Gastrocnemius medialis (tissue), 4 donors: ENCODE measurements around the gene LAMTOR3.

Source experiments
- POLR2A ChIP-seq, 2 donors: fragments of 450-650 bp; IDR thresholded peaks; one replicate each; pipeline ENCODE4 v1.6.1; 2017; ENCODE audit warnings: antibody characterized with exemption in 2 of 2, mild to moderate bottlenecking in 2 of 2, moderate library complexity in 2 of 2
- TF ChIP-seq, protein P1 (sequence below), 5 experiments: fragments of 450-650 bp in 3 of 5; fragments of 200-600 bp in 2 of 5; sonication (generic) in 2 of 5; IDR thresholded peaks in 4 of 5; conservative IDR thresholded peaks in 1 of 5; 1 replicate in 4 of 5; 2 replicates in 1 of 5; pipeline ENCODE4 v1.5.1; 2016 to 2019; ENCODE audit warnings: antibody characterized with exemption in 5 of 5, mild to moderate bottlenecking in 3 of 5, moderate library complexity in 3 of 5

DNA sequence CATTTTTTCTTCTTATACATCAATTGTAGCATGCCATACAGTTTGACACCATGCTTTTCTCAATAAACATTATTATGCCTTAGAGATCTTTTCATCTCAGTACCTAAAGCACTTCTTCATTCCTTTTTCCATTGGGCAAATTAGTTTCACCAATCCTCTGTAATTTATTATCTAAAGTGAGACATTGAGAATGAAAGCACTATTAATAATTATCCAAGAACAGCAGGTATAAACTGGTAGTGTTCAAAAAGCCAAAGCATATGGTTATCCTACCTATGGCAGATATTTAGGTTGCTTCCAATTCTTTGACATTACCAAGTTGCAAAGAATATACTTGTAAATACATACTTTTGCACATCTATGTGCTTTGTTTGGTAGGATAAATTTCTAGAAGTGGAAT, 15.6 kb downstream of the LAMTOR3 start:
- TF ChIP-seq POLR2A (IDR thresholded peaks at IDR 0.05): no peak
- TF ChIP-seq, protein P1, sequence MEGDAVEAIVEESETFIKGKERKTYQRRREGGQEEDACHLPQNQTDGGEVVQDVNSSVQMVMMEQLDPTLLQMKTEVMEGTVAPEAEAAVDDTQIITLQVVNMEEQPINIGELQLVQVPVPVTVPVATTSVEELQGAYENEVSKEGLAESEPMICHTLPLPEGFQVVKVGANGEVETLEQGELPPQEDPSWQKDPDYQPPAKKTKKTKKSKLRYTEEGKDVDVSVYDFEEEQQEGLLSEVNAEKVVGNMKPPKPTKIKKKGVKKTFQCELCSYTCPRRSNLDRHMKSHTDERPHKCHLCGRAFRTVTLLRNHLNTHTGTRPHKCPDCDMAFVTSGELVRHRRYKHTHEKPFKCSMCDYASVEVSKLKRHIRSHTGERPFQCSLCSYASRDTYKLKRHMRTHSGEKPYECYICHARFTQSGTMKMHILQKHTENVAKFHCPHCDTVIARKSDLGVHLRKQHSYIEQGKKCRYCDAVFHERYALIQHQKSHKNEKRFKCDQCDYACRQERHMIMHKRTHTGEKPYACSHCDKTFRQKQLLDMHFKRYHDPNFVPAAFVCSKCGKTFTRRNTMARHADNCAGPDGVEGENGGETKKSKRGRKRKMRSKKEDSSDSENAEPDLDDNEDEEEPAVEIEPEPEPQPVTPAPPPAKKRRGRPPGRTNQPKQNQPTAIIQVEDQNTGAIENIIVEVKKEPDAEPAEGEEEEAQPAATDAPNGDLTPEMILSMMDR (IDR thresholded peaks at IDR 0.05 in 4 of 5, conservative IDR thresholded peaks at IDR 0.05 in 1 of 5): no peak
